ENCODE data around the gene ASTL. TPM values are rescaled to one million over a fixed set of nuclear protein-coding genes. Genes with fewer than 3 reads are reported as not detected.
A peak's percentile ranks its signal among the peaks of the same experiment; 100 is the strongest.

ASTL gene
- total and polyA plus RNA-seq, 8 donors, result 0.08 TPM; not detected in 7

- Histone ChIP-seq H3K27ac (no peak overlapping the region), H3K36me3 (no peaks in the 10 kb centered on the region), H3K27me3 (peaks cover 0 to 27% (median 0%) of the 10 kb centered on the region in 3 donors), H3K4me3 (no peak overlapping the region), H3K9me3 (no peaks in the 10 kb centered on the region), H3K4me1 (peaks cover 0 to 7% (median 5%) of the 10 kb centered on the region in 4 donors)
- 84 to 92% (median 88%) methylated on average over 7 of the region's 7 CpGs for WGBS, 5 donors
- intact Hi-C loops (cut with DNase I; ENCODE audit: low total_unique reads), result no loop called here
- TF ChIP-seq POLR2AphosphoS5 (IDR thresholded peaks at IDR 0.05) (no peak), CTCF (IDR thresholded peaks at IDR 0.05) (no peak), POLR2A (IDR thresholded peaks at IDR 0.05) (no peak), EP300 (IDR thresholded peaks at IDR 0.05) (no peak)
- DNase-seq, result peak in 1 of 2 donors; percentile 3
These were observed 15.0 kb upstream of the ASTL start for GRCh38 chr2:96153291-96153713.

DNA sequence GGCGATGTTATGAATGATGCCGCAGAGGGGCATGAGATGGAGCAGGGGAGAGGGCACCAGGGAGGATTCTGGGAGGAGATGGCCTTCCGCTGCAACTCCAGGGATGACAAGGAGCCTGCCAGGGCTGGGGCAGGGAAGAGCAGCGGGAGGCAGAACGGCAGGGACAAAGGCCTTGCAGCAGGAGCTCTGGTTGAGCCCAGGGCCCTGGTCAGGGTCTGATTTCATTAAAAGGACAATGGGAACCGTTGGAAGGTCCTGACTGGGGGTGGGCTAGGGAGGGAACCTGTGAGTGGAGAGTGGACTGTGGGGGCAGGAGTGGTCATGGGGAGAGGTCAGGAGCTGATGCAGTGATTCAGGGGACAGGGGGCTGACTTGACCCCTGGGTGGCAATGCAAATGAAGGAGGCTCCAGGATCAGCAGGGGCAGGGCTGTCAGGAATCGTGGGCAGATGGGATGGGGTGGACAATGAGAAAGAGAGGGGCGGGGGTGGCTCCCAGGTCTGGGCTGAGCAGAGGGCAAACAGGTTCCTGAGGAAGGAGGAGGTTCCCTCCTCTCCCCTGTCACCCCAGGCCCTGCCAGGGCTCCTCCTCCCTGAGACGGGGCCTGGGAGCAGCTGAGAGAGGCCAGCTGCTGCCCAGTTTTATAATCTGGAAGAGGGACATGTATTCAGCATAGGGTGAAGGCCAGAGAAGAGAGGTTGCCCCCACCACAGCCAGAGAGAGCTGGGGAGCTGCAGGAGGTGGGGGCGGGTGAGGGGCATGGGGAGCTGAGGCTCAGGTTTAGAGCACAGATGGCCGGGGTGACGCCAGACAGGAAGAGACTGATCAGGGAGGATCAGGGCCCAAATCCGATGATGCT is 14.2 kb upstream of the ASTL start:
- TF ChIP-seq POLR2A (IDR thresholded peaks at IDR 0.05) (no peak), CTCF (IDR thresholded peaks at IDR 0.05) (no peak), POLR2AphosphoS5 (IDR thresholded peaks at IDR 0.05) (no peak), EP300 (IDR thresholded peaks at IDR 0.05) (no peak)
- WGBS, 5 donors, result 68 to 80% (median 77%) methylated on average over 12 to 13 of the region's 13 CpGs
- Histone ChIP-seq H3K36me3 (no peaks in the 10 kb centered on the region), H3K9me3 (no peaks in the 10 kb centered on the region), H3K27me3 (peaks cover 0 to 20% (median 0%) of the 10 kb centered on the region in 3 donors), H3K4me3 (no peak overlapping the region), H3K27ac (no peak overlapping the region), H3K4me1 (peaks cover 0 to 15% (median 7%) of the 10 kb centered on the region in 4 donors)
- intact Hi-C loops (cut with DNase I; ENCODE audit: low total_unique reads), result no loop called here
- peak in 1 of 2 donors; percentile 51 for DNase-seq

- no peak for TF ChIP-seq CTCF (IDR thresholded peaks at IDR 0.05)
- TF ChIP-seq EP300 (IDR thresholded peaks at IDR 0.05), result no peak
- no peak for TF ChIP-seq POLR2AphosphoS5 (IDR thresholded peaks at IDR 0.05)
- no peak for TF ChIP-seq POLR2A (IDR thresholded peaks at IDR 0.05)
- Histone ChIP-seq H3K9me3 (no peaks in the 10 kb centered on the region), H3K4me1 (peaks cover 0 to 23% (median 11%) of the 10 kb centered on the region in 4 donors), H3K4me3 (no peak overlapping the region), H3K27ac (no peak overlapping the region), H3K27me3 (peaks cover 0 to 12% (median 0%) of the 10 kb centered on the region in 3 donors), H3K36me3 (no peaks in the 10 kb centered on the region)
- WGBS, 5 donors, result 86 to 93% (median 89%) methylated on average over 7 to 9 of the region's 9 CpGs
- DNase-seq, result no peak
- intact Hi-C loops (cut with DNase I; ENCODE audit: low total_unique reads), result no loop called here
These were observed 13.4 kb upstream of the ASTL start for GRCh38 chr2:96151595-96152303.

DNA sequence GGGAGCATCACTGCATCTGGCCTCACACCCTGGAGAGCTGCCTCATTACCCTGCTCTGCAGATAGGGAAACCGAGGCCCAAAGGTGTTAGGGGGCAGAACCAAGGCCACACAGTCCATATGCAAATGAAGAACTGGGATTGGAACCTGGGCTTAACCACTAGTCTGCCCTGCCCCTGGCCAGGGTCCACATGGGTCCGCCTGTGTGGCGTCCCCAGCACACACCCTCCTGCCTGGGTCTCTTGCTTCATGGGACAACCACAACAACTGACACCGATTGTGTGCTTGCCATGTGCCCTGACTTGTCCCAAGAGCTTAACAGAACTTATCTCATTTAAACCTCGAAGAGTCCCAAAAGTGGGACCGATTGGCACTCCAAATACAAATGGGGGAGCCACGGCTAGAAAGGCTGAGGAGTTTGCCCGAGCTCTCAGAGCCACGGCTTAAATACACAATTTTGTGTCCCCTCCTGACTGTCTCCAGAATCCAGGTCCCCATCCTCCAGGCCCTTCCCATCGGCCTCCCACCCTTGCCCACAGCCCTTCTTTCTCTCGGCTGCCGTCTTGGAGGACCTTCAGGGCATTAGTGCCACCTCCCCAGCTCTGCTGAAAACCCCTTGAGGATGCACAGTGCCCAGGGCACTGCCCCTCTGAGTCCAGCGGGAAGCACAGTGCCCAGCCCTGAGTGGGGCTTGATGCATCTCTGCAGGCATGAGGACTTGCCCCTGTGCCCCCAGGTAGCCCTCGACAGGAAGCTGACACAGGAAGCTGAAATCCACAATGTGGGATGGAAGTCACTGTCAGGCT is 12.7 kb upstream of the ASTL start:
- Histone ChIP-seq H3K27me3 (peaks cover 0 to 8% (median 0%) of the 10 kb centered on the region in 3 donors), H3K4me3 (no peak overlapping the region), H3K4me1 (peaks cover 1 to 30% (median 13%) of the 10 kb centered on the region in 4 donors), H3K9me3 (no peaks in the 10 kb centered on the region), H3K27ac (no peak overlapping the region), H3K36me3 (no peaks in the 10 kb centered on the region)
- no peak for TF ChIP-seq POLR2A (IDR thresholded peaks at IDR 0.05)
- no peak for TF ChIP-seq EP300 (IDR thresholded peaks at IDR 0.05)
- TF ChIP-seq CTCF (IDR thresholded peaks at IDR 0.05), result no peak
- intact Hi-C loops (cut with DNase I; ENCODE audit: low total_unique reads), result no loop called here
- 90 to 94% (median 91%) methylated on average over 13 to 14 of the region's 14 CpGs for WGBS, 5 donors
- DNase-seq, result peak in 1 of 2 donors; percentile 2
